ENCODE data around the gene PCDHAC2.

DNA sequence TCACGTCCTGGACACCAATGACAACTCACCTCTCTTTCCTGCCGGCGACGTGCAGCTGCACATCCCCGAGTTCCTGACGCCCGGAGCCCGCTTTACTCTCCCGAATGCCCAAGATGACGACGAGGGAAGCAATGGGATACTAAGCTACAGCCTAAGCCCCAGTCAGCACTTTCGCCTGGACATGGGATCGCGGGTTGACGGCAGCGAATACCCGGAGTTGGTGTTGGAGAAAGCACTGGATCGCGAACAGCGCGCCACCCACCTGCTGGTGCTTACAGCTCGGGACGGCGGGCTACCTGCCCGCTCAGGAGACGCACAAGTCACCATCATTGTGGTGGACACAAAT lies 39.1 kb upstream of the PCDHAC2 start:
- TF ChIP-seq, protein P1, sequence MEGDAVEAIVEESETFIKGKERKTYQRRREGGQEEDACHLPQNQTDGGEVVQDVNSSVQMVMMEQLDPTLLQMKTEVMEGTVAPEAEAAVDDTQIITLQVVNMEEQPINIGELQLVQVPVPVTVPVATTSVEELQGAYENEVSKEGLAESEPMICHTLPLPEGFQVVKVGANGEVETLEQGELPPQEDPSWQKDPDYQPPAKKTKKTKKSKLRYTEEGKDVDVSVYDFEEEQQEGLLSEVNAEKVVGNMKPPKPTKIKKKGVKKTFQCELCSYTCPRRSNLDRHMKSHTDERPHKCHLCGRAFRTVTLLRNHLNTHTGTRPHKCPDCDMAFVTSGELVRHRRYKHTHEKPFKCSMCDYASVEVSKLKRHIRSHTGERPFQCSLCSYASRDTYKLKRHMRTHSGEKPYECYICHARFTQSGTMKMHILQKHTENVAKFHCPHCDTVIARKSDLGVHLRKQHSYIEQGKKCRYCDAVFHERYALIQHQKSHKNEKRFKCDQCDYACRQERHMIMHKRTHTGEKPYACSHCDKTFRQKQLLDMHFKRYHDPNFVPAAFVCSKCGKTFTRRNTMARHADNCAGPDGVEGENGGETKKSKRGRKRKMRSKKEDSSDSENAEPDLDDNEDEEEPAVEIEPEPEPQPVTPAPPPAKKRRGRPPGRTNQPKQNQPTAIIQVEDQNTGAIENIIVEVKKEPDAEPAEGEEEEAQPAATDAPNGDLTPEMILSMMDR (IDR thresholded peaks at IDR 0.05), result no peak
- TF ChIP-seq ZFX (IDR thresholded peaks at IDR 0.05; ENCODE audit: borderline replicate concordance), result no peak
